Ovary (tissue), 3 donors: ENCODE results near the gene SPAAR.

ENCODE experiments used
- CTCF ChIP-seq, 3 donors: fragments of 450-650 bp in 2 of 3; fragments of 200-600 bp in 1 of 3; IDR thresholded peaks; one replicate each; pipeline versions ENCODE4 v1.5.1 to v1.8.0; 2016 to 2022; ENCODE audit warnings: antibody characterized with exemption in 3 of 3, mild to moderate bottlenecking in 1 of 3
- POLR2A ChIP-seq: fragments of 450-650 bp; IDR thresholded peaks from one replicate; pipeline ENCODE4 v1.6.1; 2017; ENCODE audit warnings: antibody characterized with exemption, mild to moderate bottlenecking, moderate library complexity
- donor health status: DM: no; HTN: no; CAD: no.

GRCh38 chr9:35923598-35923926 is 14.3 kb downstream of the SPAAR start:
- TF ChIP-seq CTCF (IDR thresholded peaks at IDR 0.05) = no peak
- no peak for TF ChIP-seq POLR2A
